ENCODE measurements around the gene TOMM20. TPM values are rescaled to one million over a fixed set of nuclear protein-coding genes. Genes with fewer than 3 reads are reported as not detected.
"Not testable (repeated sequence)": the region's sequence is repeated elsewhere in the genome, so short reads cannot be mapped to it uniquely, and the experiment has no call there.

The TOMM20 gene
- total RNA-seq, 1 experiment from 2014 or later, result 132 TPM

- DNase-seq, result no peak
- Histone ChIP-seq H3K27me3 (no peaks in the 10 kb centered on the region), H3K4me3 (no peak overlapping the region), H3K36me3 (no peaks in the 10 kb centered on the region), H3K9me3 (no peaks in the 10 kb centered on the region)
Measured at GRCh38 chr1:235077571-235078479, 50.8 kb downstream of the TOMM20 start.

GRCh38 chr1:235077163-235077540 is 51.5 kb downstream of the TOMM20 start:
- DNase-seq, result no peak
- no peaks in the 10 kb centered on the region for H3K9me3 ChIP-seq

GRCh38 chr1:235076504-235077162 is 52.0 kb downstream of the TOMM20 start:
- Histone ChIP-seq H3K36me3 (no peaks in the 10 kb centered on the region), H3K9me3 (no peaks in the 10 kb centered on the region), H3K4me3 (no peak overlapping the region), H3K27me3 (no peaks in the 10 kb centered on the region)
- no peak for DNase-seq

More at GRCh38 chr1:235077163-235077540, 51.5 kb downstream of the TOMM20 start:
- H3K4me3 ChIP-seq, result no peak overlapping the region
- no peaks in the 10 kb centered on the region for H3K36me3 ChIP-seq
- H3K27me3 ChIP-seq, result no peaks in the 10 kb centered on the region

- no peaks in the 10 kb centered on the region for H3K9me3 ChIP-seq
- H3K36me3 ChIP-seq, result no peaks in the 10 kb centered on the region
- no peak for DNase-seq
- no peak overlapping the region for H3K4me3 ChIP-seq
- no peaks in the 10 kb centered on the region for H3K27me3 ChIP-seq
Measured at GRCh38 chr1:235075777-235076308, 52.8 kb downstream of the TOMM20 start.

- peak; percentile 97 for DNase-seq
- H3K36me3 ChIP-seq, result no peaks in the 10 kb centered on the region
- no peaks in the 10 kb centered on the region for H3K27me3 ChIP-seq
- no peak overlapping the region for H3K4me3 ChIP-seq
- no peaks in the 10 kb centered on the region for H3K9me3 ChIP-seq
Measured at GRCh38 chr1:235075048-235075776, 53.4 kb downstream of the TOMM20 start.

GRCh38 chr1:235074523-235075047 is 54.1 kb downstream of the TOMM20 start:
- H3K27me3 ChIP-seq, result no peaks in the 10 kb centered on the region

GRCh38 chr1:235073968-235074522 is 54.6 kb downstream of the TOMM20 start:
- no peak for DNase-seq
- H3K27me3 ChIP-seq, result no peaks in the 10 kb centered on the region
- H3K36me3 ChIP-seq, result no peaks in the 10 kb centered on the region
- H3K4me3 ChIP-seq, result no peak overlapping the region
- H3K9me3 ChIP-seq, result no peaks in the 10 kb centered on the region

More at GRCh38 chr1:235074523-235075047, 54.1 kb downstream of the TOMM20 start:
- Histone ChIP-seq H3K9me3 (no peaks in the 10 kb centered on the region), H3K36me3 (no peaks in the 10 kb centered on the region), H3K4me3 (no peak overlapping the region)
- DNase-seq, result peak; percentile 86

GRCh38 chr1:235073331-235073967 is 55.2 kb downstream of the TOMM20 start:
- Histone ChIP-seq H3K36me3 (no peaks in the 10 kb centered on the region), H3K27me3 (no peaks in the 10 kb centered on the region), H3K9me3 (no peaks in the 10 kb centered on the region), H3K4me3 (no peak overlapping the region)
- DNase-seq, result peak; percentile 39

GRCh38 chr1:235072577-235072976 is 56.1 kb downstream of the TOMM20 start:
- not testable (repeated sequence) for H3K36me3 ChIP-seq, H3K4me3 ChIP-seq, DNase-seq

GRCh38 chr1:235072096-235072495 is 56.5 kb downstream of the TOMM20 start:
- H3K9me3 ChIP-seq, result no peaks in the 10 kb centered on the region
- no peak for DNase-seq
- no peak overlapping the region for H3K4me3 ChIP-seq
- no peaks in the 10 kb centered on the region for H3K27me3 ChIP-seq
- no peaks in the 10 kb centered on the region for H3K36me3 ChIP-seq

More at GRCh38 chr1:235072577-235072976, 56.1 kb downstream of the TOMM20 start:
- not testable (repeated sequence) for H3K9me3 ChIP-seq, H3K27me3 ChIP-seq

- H3K4me3 ChIP-seq, result no peak overlapping the region
- H3K36me3 ChIP-seq, result no peaks in the 10 kb centered on the region
- no peaks in the 10 kb centered on the region for H3K9me3 ChIP-seq
Measured at GRCh38 chr1:235070819-235071218, 57.8 kb downstream of the TOMM20 start.

GRCh38 chr1:235069577-235070563 is 58.8 kb downstream of the TOMM20 start:
- Histone ChIP-seq H3K4me3 (no peak overlapping the region), H3K36me3 (no peaks in the 10 kb centered on the region), H3K27me3 (no peaks in the 10 kb centered on the region), H3K9me3 (no peaks in the 10 kb centered on the region)
- peak; percentile 96 for DNase-seq

More at GRCh38 chr1:235070819-235071218, 57.8 kb downstream of the TOMM20 start:
- DNase-seq, result no peak
- H3K27me3 ChIP-seq, result no peaks in the 10 kb centered on the region

GRCh38 chr1:235069176-235069575 is 59.5 kb downstream of the TOMM20 start:
- Histone ChIP-seq H3K27me3 (no peaks in the 10 kb centered on the region), H3K9me3 (no peaks in the 10 kb centered on the region), H3K36me3 (no peaks in the 10 kb centered on the region), H3K4me3 (no peak overlapping the region)
- DNase-seq, result no peak

GRCh38 chr1:235068158-235069121 is 60.2 kb downstream of the TOMM20 start:
- Histone ChIP-seq H3K27me3 (no peaks in the 10 kb centered on the region), H3K36me3 (no peaks in the 10 kb centered on the region), H3K4me3 (no peak overlapping the region), H3K9me3 (no peaks in the 10 kb centered on the region)
- DNase-seq, result peak; percentile 77
